ENCODE measurements around the gene PPP1R3C.

PPP1R3C gene

GRCh38 chr10:91601212-91601611 lies 31.7 kb downstream of the PPP1R3C start:
- no peak for DNase-seq (ENCODE audit: low read depth in 2 of 2)

- no peak for DNase-seq (ENCODE audit: low read depth in 2 of 2)
Measured at GRCh38 chr10:91598211-91598977, 34.5 kb downstream of the PPP1R3C start.

GRCh38 chr10:91597197-91597881 lies 35.5 kb downstream of the PPP1R3C start:
- no peak for DNase-seq (ENCODE audit: low read depth in 2 of 2)

- no peak for DNase-seq (ENCODE audit: low read depth in 2 of 2)
Measured at GRCh38 chr10:91596825-91597196, 36.1 kb downstream of the PPP1R3C start.

- DNase-seq (ENCODE audit: low read depth in 2 of 2): no peak
Measured at GRCh38 chr10:91593834-91594233, 39.0 kb downstream of the PPP1R3C start.

GRCh38 chr10:91593366-91593765 lies 39.5 kb downstream of the PPP1R3C start:
- DNase-seq (ENCODE audit: low read depth in 2 of 2): no peak

GRCh38 chr10:91592266-91592975 lies 40.5 kb downstream of the PPP1R3C start:
- DNase-seq (ENCODE audit: low read depth in 2 of 2): no peak

GRCh38 chr10:91591797-91592174 lies 41.1 kb downstream of the PPP1R3C start:
- DNase-seq (ENCODE audit: low read depth in 2 of 2): no peak

GRCh38 chr10:91590904-91591796 lies 41.7 kb downstream of the PPP1R3C start:
- no peak for DNase-seq (ENCODE audit: low read depth in 2 of 2)

- DNase-seq (ENCODE audit: low read depth in 2 of 2): no peak
Measured at GRCh38 chr10:91590142-91590903, 42.5 kb downstream of the PPP1R3C start.

- no peak for DNase-seq (ENCODE audit: low read depth in 2 of 2)
Measured at GRCh38 chr10:91589658-91590035, 43.2 kb downstream of the PPP1R3C start.

- DNase-seq (ENCODE audit: low read depth in 2 of 2): no peak
Measured at GRCh38 chr10:91589015-91589657, 43.7 kb downstream of the PPP1R3C start.

- no peak for DNase-seq (ENCODE audit: low read depth in 2 of 2)
Measured at GRCh38 chr10:91587710-91588638, 44.9 kb downstream of the PPP1R3C start.

- no peak for DNase-seq (ENCODE audit: low read depth in 2 of 2)
Measured at GRCh38 chr10:91582153-91582554, 50.7 kb downstream of the PPP1R3C start.

GRCh38 chr10:91579329-91579985 lies 53.4 kb downstream of the PPP1R3C start:
- no peak for DNase-seq (ENCODE audit: low read depth in 2 of 2)

Data from stimulated activated CD8-positive, alpha-beta memory T cell treated with anti-CD3 and anti-CD28 coated beads, Interleukin-2, amount 100 ng/mL, for 1 hour (primary cell).